Mammary epithelial cell (primary cell): ENCODE measurements around the gene FBLIM1.

Source experiments
- CTCF ChIP-seq, 2 donors: IDR thresholded peaks in 1 of 2; conservative IDR thresholded peaks in 1 of 2; 2 replicates each; pipeline ENCODE4 v1.5.1; 2011 to 2012; ENCODE audit warnings: inconsistent platforms in 2 of 2, low read length in 2 of 2, mild to moderate bottlenecking in 2 of 2, control low read depth in 1 of 2, low read depth in 1 of 2; ENCODE audit not compliant: insufficient read depth in 1 of 2; ENCODE audit errors: extremely low read depth in 1 of 2
- EZH2 ChIP-seq: IDR thresholded peaks from 2 replicates; pipeline ENCODE4 v1.6.1; 2012; ENCODE audit warnings: low read length, inconsistent platforms, borderline replicate concordance

- TF ChIP-seq CTCF (conservative IDR thresholded peaks at IDR 0.05 in 1 of 2, IDR thresholded peaks at IDR 0.05 in 1 of 2; ENCODE audit: extremely low read depth in 1 of 2, insufficient read depth in 1 of 2, low read depth in 1 of 2, low read length in 2 of 2): no peak
- no peak for TF ChIP-seq EZH2
Measured at GRCh38 chr1:15762546-15762945, 4.0 kb downstream of the FBLIM1 start.
